Ishikawa (cell line): ENCODE results near the gene FASTKD2.

Source experiments
- CEBPB ChIP-seq: IDR thresholded peaks from 2 replicates; pipeline ENCODE4 v1.6.1; 2012
- CREB1 ChIP-seq: IDR thresholded peaks from 2 replicates; pipeline ENCODE4 v1.6.1; 2012; ENCODE audit warnings: low read depth
- EGR1 ChIP-seq: IDR thresholded peaks from 2 replicates; pipeline ENCODE4 v1.6.1; 2012
- EP300 ChIP-seq: IDR thresholded peaks from 2 replicates; pipeline ENCODE4 v1.6.1; 2012; ENCODE audit warnings: borderline replicate concordance
- FOXM1 ChIP-seq: IDR thresholded peaks from 2 replicates; pipeline ENCODE4 v1.6.1; 2012; ENCODE audit warnings: low read depth, borderline replicate concordance
- NFIC ChIP-seq: IDR thresholded peaks from 2 replicates; pipeline ENCODE4 v1.6.1; 2012
- RAD21 ChIP-seq: IDR thresholded peaks from 2 replicates; pipeline ENCODE4 v1.6.1; 2012; ENCODE audit warnings: low read depth
- TAF1 ChIP-seq: IDR thresholded peaks from 2 replicates; pipeline ENCODE4 v1.6.1; 2012; ENCODE audit warnings: low read depth, mild to moderate bottlenecking
- TCF12 ChIP-seq: IDR thresholded peaks from 2 replicates; pipeline ENCODE4 v1.6.1; 2012; ENCODE audit warnings: low read depth
- TEAD4 ChIP-seq: IDR thresholded peaks from 2 replicates; pipeline ENCODE4 v1.6.1; 2012
- YY1 ChIP-seq: IDR thresholded peaks from 2 replicates; pipeline ENCODE4 v1.6.1; 2012; ENCODE audit warnings: low read depth
- ZBTB7A ChIP-seq: IDR thresholded peaks from 2 replicates; pipeline ENCODE4 v1.6.1; 2012; ENCODE audit warnings: low read depth
- TF ChIP-seq, protein P1 (sequence below): IDR thresholded peaks from 2 replicates; pipeline ENCODE4 v1.6.1; 2012; ENCODE audit warnings: low read depth, mild to moderate bottlenecking
- TF ChIP-seq, protein P2 (sequence below): IDR thresholded peaks from 2 replicates; pipeline ENCODE4 v1.6.1; 2012
- TF ChIP-seq, protein P3 (sequence below): IDR thresholded peaks from 2 replicates; pipeline ENCODE4 v1.6.1; 2012

FASTKD2 gene

DNA sequence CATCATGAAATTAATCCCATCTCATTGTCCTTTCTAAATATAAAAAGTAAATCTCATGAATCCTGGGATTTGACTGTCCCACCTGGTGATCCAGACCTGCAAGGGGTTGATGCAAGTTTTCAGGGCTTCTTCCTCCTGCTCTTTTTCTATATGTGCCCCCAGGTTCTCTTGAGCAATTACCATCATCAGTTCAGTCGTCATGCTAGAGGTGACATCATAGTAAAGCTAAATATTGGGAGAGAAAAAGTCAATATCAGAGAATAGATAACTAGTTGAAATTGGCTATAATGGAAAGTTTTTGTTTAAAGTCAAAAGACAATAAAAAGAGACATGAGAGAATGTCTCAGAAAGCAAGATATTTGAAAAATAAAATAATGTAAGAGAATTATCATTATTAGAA is 8.6 kb upstream of the FASTKD2 start:
- TF ChIP-seq, protein P1, sequence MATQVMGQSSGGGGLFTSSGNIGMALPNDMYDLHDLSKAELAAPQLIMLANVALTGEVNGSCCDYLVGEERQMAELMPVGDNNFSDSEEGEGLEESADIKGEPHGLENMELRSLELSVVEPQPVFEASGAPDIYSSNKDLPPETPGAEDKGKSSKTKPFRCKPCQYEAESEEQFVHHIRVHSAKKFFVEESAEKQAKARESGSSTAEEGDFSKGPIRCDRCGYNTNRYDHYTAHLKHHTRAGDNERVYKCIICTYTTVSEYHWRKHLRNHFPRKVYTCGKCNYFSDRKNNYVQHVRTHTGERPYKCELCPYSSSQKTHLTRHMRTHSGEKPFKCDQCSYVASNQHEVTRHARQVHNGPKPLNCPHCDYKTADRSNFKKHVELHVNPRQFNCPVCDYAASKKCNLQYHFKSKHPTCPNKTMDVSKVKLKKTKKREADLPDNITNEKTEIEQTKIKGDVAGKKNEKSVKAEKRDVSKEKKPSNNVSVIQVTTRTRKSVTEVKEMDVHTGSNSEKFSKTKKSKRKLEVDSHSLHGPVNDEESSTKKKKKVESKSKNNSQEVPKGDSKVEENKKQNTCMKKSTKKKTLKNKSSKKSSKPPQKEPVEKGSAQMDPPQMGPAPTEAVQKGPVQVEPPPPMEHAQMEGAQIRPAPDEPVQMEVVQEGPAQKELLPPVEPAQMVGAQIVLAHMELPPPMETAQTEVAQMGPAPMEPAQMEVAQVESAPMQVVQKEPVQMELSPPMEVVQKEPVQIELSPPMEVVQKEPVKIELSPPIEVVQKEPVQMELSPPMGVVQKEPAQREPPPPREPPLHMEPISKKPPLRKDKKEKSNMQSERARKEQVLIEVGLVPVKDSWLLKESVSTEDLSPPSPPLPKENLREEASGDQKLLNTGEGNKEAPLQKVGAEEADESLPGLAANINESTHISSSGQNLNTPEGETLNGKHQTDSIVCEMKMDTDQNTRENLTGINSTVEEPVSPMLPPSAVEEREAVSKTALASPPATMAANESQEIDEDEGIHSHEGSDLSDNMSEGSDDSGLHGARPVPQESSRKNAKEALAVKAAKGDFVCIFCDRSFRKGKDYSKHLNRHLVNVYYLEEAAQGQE = no peak
- TF ChIP-seq ZBTB7A (no peak), FOXM1 (no peak), CREB1 (no peak), NFIC (no peak), RAD21 (no peak), YY1 (no peak), EGR1 (no peak), TAF1 (no peak), TEAD4 (no peak), CEBPB (no peak), EP300 (no peak), TCF12 (no peak)
- TF ChIP-seq, protein P2, sequence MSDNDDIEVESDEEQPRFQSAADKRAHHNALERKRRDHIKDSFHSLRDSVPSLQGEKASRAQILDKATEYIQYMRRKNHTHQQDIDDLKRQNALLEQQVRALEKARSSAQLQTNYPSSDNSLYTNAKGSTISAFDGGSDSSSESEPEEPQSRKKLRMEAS = no peak
- TF ChIP-seq, protein P3, sequence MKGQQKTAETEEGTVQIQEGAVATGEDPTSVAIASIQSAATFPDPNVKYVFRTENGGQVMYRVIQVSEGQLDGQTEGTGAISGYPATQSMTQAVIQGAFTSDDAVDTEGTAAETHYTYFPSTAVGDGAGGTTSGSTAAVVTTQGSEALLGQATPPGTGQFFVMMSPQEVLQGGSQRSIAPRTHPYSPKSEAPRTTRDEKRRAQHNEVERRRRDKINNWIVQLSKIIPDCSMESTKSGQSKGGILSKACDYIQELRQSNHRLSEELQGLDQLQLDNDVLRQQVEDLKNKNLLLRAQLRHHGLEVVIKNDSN = no peak

DNA sequence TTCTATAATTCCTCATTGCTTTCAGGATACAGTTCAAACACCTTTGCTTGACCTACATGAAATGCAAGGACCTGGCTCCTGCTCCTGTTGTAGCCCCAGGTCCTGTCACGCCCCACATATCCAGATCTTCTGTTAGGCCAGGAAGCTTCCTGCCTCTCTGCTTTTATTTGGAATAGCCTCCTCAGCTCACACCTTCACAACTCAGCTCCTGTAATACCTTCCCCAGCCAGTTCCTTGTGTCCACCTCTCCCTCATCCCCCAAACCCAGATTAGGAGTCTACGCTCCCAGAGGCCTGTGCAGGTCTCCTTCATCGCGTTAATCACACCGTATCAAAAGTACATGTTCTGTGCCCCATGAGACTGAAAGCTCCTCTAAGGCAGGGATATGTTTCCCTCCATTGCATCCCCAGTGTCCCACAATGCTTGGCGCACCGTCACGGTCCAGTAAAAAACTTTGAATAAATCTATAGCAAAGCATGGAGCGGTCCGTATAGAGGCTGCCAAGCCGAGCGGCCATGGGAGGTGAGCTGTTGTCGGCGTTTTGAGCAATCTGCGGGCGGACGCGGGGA is 649 bp upstream of the FASTKD2 start:
- TF ChIP-seq, protein P1 = no peak
- TF ChIP-seq FOXM1 (no peak), TCF12 (no peak; the same call in 1 of the 2 replicates), CREB1 (no peak), CEBPB (no peak), NFIC (no peak), TEAD4 (no peak)

DNA sequence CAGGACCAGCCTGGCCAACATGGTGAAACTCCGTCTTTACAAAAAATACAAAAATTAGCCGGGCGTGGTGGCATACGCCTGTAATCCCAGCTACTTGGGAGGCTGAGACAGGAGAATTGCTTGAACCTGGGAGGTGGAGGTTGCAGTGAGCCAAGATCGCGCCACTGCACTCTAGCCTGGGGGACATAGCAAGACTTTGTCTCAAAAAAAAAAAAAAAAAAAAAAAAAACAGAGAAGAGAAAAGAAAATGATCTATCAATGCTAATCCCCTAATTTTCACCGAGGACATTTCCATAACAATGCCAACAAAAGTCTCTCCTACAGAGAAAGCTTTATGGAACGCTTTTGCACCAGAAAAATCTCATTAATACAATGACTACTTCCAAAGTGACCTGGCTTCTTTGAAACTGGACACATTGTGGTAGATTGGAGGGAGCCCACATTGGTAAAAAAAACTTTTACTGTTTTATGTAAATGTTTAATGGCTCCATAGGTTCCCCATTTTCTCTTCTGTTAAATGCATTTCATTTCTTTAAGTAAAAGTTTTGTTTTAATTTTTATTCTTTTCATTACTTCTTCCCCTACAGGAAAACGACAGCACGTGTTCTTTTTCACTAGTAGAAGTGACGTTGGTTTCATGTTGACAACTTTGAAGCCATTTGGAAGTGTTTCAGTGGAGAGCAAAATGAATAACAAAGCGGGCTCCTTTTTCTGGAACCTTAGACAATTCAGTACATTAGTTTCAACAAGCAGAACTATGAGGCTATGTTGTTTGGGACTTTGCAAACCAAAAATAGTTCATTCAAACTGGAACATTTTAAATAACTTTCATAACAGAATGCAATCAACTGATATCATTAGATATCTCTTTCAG is 888 bp downstream of the FASTKD2 start:
- TF ChIP-seq TCF12 = no peak
- TF ChIP-seq NFIC = no peak
- no peak for TF ChIP-seq EP300
- no peak for TF ChIP-seq EGR1
- TF ChIP-seq CREB1 = no peak
- no peak for TF ChIP-seq CEBPB
- no peak for TF ChIP-seq TAF1
- TF ChIP-seq, protein P1 = no peak
- TF ChIP-seq ZBTB7A = no peak
- TF ChIP-seq, protein P2 = no peak
- TF ChIP-seq, protein P3 = no peak
- no peak for TF ChIP-seq RAD21
- TF ChIP-seq TEAD4 = no peak
- TF ChIP-seq YY1 = no peak

DNA sequence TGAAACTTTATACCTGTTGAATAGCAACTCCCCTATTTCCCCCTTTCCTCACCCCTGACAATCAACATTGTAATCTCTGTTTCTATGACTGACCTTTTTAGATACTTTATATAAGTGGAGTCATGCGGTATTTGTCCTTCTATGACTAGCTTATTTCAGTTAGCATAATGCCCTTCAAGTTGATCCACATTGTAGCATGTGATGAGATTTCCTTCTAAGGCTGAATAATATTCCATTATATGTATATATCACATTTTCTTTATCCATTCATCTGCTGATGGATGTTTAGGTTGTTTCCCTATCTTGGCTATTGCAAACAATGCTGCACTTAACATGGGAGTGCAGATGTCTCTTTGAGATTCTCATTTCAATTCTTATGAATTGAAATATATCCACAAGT is 9.5 kb downstream of the FASTKD2 start:
- TF ChIP-seq RAD21 = no peak
- TF ChIP-seq FOXM1 = no peak
- TF ChIP-seq, protein P3 = no peak
- TF ChIP-seq, protein P2 = no peak
- TF ChIP-seq EGR1 = no peak
- TF ChIP-seq TAF1 = no peak
- TF ChIP-seq EP300 = no peak
- no peak for TF ChIP-seq CREB1
- TF ChIP-seq NFIC = no peak
- no peak for TF ChIP-seq CEBPB
- TF ChIP-seq ZBTB7A = no peak
- TF ChIP-seq TEAD4 = no peak
- TF ChIP-seq TCF12 = no peak
- TF ChIP-seq, protein P1 = no peak
- TF ChIP-seq YY1 = no peak
